Progenitor cell of endocrine pancreas (in vitro differentiated cells): Measurements from ENCODE around the gene AK5. TPM values are rescaled to one million over a fixed set of nuclear protein-coding genes. Genes with fewer than 3 reads are reported as not detected.
A peak's percentile ranks its signal among the peaks of the same experiment; 100 is the strongest.

ENCODE experiments used
- DNase-seq: peaks from one replicate; pipeline ENCODE4 v3.0.0; 2021; ENCODE audit warnings: low spot score; ENCODE audit not compliant: unreplicated experiment
- H3K27ac Mint-ChIP-seq: 2 replicates; pipeline ENCODE4 v1.8.0; 2021; ENCODE audit warnings: mild to moderate bottlenecking, moderate library complexity, mixed read lengths
- H3K27me3 Mint-ChIP-seq: 2 replicates; pipeline ENCODE4 v1.8.0; 2021; ENCODE audit warnings: mixed read lengths
- H3K36me3 Mint-ChIP-seq: 2 replicates; pipeline ENCODE4 v1.8.0; 2022; ENCODE audit warnings: mixed read lengths; ENCODE audit not compliant: insufficient read depth
- H3K4me1 Mint-ChIP-seq: 2 replicates; pipeline ENCODE4 v1.8.0; 2021; ENCODE audit warnings: low read depth, mixed read lengths
- H3K4me3 Mint-ChIP-seq: 2 replicates; pipeline ENCODE4 v1.8.0; 2021; ENCODE audit warnings: low read depth, mild to moderate bottlenecking, moderate library complexity, mixed read lengths
- H3K9me3 Mint-ChIP-seq: 2 replicates; pipeline ENCODE4 v1.8.0; 2021; ENCODE audit warnings: low read depth, mixed read lengths
- CTCF ChIP-seq: fragments of 200-600 bp; sonication (generic); IDR thresholded peaks from one replicate; pipeline ENCODE4 v1.5.0; 2021; ENCODE audit warnings: antibody characterized with exemption, mild to moderate bottlenecking; ENCODE audit not compliant: unreplicated experiment
- total RNA-seq: library from RNA; stranded (reverse); gene quantifications from 2 replicates; pipeline ENCODE4 v1.2.1, GENCODE V29; 2021

Gene AK5
- total RNA-seq, 1 donor from 2014 or later = 4.0 TPM

DNA sequence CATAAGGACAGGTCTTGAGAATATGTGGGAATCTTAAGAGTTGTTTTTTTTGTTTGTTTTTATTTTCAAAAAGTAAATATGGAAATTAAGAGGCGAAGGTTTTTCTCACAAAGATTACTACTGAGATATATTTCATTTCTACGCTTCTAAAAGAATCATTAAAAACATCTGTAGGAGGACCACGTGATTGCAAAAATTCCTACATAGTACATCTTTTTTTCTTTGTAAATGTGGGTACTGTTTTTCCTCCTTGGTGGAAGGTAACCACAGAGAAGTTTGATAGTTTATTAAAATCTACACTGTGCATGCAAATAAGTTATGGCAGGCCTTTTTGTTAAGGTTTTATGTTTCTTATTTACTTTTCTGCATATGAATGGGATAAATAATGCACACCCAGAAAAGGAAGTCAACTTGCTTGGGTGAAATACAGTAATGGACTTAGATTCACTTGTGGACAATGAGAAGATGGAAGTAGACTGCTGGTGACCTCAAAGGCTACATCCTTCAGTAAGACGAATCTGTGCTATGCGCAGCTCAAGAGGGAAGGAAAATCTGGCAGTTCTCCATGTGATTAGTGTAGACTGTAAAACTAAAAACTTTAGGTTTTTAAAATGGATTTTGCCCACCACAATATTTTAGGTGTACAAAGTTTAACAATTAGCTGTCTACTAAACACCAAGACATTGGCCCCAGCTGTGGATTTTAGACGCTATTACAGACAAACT is 2.0 kb downstream of the AK5 start:
- Mint-ChIP-seq H3K9me3 (no peaks in the 10 kb centered on the region), H3K4me3 (peak overlapping the region; percentile 64), H3K36me3 (no peaks in the 10 kb centered on the region), H3K4me1 (peaks cover 11% of the 10 kb centered on the region), H3K27ac (no peak overlapping the region), H3K27me3 (peaks cover 71% of the 10 kb centered on the region)
- no peak for TF ChIP-seq CTCF
- DNase-seq = no peak

GRCh38 chr1:77287535-77287934 is 5.7 kb downstream of the AK5 start:
- no peak for TF ChIP-seq CTCF
- Mint-ChIP-seq H3K4me3 (no peak overlapping the region), H3K27me3 (peaks cover 45% of the 10 kb centered on the region), H3K4me1 (peaks cover 9% of the 10 kb centered on the region), H3K27ac (no peak overlapping the region), H3K9me3 (no peaks in the 10 kb centered on the region), H3K36me3 (no peaks in the 10 kb centered on the region)
- DNase-seq = no peak

- no peak for TF ChIP-seq CTCF
- no peak overlapping the region for H3K4me3 Mint-ChIP-seq
- H3K9me3 Mint-ChIP-seq = no peaks in the 10 kb centered on the region
- DNase-seq = no peak
- no peaks in the 10 kb centered on the region for H3K36me3 Mint-ChIP-seq
- peaks cover 6% of the 10 kb centered on the region for H3K4me1 Mint-ChIP-seq
- H3K27ac Mint-ChIP-seq = no peak overlapping the region
- H3K27me3 Mint-ChIP-seq = peaks cover 39% of the 10 kb centered on the region
Observed at GRCh38 chr1:77288275-77288674, 6.5 kb downstream of the AK5 start.

- Mint-ChIP-seq H3K9me3 (no peaks in the 10 kb centered on the region), H3K4me1 (no peaks in the 10 kb centered on the region), H3K27ac (no peak overlapping the region), H3K27me3 (peaks cover 18% of the 10 kb centered on the region), H3K36me3 (no peaks in the 10 kb centered on the region), H3K4me3 (no peak overlapping the region)
- no peak for TF ChIP-seq CTCF
- no peak for DNase-seq
Observed at GRCh38 chr1:77290576-77290975, 8.8 kb downstream of the AK5 start.

GRCh38 chr1:77292551-77292950 is 10.7 kb downstream of the AK5 start:
- DNase-seq = no peak
- Mint-ChIP-seq H3K9me3 (no peaks in the 10 kb centered on the region), H3K27me3 (peaks cover 11% of the 10 kb centered on the region), H3K4me1 (peaks cover 2% of the 10 kb centered on the region), H3K4me3 (no peak overlapping the region), H3K36me3 (no peaks in the 10 kb centered on the region), H3K27ac (no peak overlapping the region)
- TF ChIP-seq CTCF = no peak
